Neutrophil (primary cell): ENCODE results near the gene EML6.

ENCODE experiments used
- H3K27ac ChIP-seq: fragments of 200-600 bp; sonication (generic); 2 replicates; pipeline ENCODE4 v1.5.1; 2016; ENCODE audit warnings: mild to moderate bottlenecking, moderate library complexity
- H3K27me3 ChIP-seq: fragments of 200-600 bp; sonication (generic); 2 replicates; pipeline ENCODE4 v1.6.0; 2016; ENCODE audit warnings: mild to moderate bottlenecking
- H3K36me3 ChIP-seq: fragments of 200-600 bp; sonication (generic); 2 replicates; pipeline ENCODE4 v1.5.1; 2017
- H3K4me1 ChIP-seq, 2 experiments: fragments of 200-600 bp in 1 of 2; sonication (generic) in 1 of 2; 1 replicate in 1 of 2; 2 replicates in 1 of 2; pipeline versions ENCODE4 v1.5.1 to v1.6.1; 2013 to 2016; ENCODE audit warnings: low read depth in 1 of 2, low read length in 1 of 2, mild to moderate bottlenecking in 1 of 2, moderate library complexity in 1 of 2; ENCODE audit not compliant: control insufficient read depth in 1 of 2, insufficient read depth in 1 of 2
- H3K4me3 ChIP-seq, 2 experiments: fragments of 200-600 bp in 1 of 2; sonication (generic) in 1 of 2; 1 replicate in 1 of 2; 2 replicates in 1 of 2; pipeline ENCODE4 v1.5.1; 2013 to 2016; ENCODE audit warnings: low read depth in 1 of 2, low read length in 1 of 2, mild to moderate bottlenecking in 1 of 2, moderate library complexity in 1 of 2
- H3K9me3 ChIP-seq: fragments of 200-600 bp; sonication (generic); 2 replicates; pipeline ENCODE4 v1.5.1; 2016
- TF ChIP-seq, protein P1 (sequence below): fragments of 200-600 bp; sonication (generic); IDR thresholded peaks from 2 replicates; pipeline ENCODE4 v1.5.1; 2016; ENCODE audit warnings: antibody characterized with exemption

EML6 gene

DNA sequence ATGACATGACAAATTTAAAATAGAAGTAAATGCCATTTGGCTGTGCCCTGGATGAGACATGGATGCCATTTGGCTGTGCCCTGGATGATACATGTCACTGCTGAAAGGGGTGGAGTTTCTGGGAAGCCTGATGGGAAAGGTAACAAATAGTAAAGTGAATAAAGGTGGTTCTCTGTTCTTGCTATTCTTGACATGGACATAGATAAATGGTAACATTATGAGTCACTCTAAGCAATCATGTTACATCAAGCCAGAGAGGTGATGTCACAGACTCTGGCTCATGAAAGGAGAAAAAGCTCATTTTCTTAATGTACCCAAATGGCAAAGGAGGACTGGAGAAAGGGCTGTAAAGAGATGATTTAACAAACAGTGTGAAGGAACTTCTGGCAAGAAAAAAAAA lies 86.4 kb downstream of the EML6 start:
- no peaks in the 10 kb centered on the region for H3K9me3 ChIP-seq
- H3K4me3 ChIP-seq: no peak overlapping the region
- TF ChIP-seq, protein P1, sequence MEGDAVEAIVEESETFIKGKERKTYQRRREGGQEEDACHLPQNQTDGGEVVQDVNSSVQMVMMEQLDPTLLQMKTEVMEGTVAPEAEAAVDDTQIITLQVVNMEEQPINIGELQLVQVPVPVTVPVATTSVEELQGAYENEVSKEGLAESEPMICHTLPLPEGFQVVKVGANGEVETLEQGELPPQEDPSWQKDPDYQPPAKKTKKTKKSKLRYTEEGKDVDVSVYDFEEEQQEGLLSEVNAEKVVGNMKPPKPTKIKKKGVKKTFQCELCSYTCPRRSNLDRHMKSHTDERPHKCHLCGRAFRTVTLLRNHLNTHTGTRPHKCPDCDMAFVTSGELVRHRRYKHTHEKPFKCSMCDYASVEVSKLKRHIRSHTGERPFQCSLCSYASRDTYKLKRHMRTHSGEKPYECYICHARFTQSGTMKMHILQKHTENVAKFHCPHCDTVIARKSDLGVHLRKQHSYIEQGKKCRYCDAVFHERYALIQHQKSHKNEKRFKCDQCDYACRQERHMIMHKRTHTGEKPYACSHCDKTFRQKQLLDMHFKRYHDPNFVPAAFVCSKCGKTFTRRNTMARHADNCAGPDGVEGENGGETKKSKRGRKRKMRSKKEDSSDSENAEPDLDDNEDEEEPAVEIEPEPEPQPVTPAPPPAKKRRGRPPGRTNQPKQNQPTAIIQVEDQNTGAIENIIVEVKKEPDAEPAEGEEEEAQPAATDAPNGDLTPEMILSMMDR: no peak

DNA sequence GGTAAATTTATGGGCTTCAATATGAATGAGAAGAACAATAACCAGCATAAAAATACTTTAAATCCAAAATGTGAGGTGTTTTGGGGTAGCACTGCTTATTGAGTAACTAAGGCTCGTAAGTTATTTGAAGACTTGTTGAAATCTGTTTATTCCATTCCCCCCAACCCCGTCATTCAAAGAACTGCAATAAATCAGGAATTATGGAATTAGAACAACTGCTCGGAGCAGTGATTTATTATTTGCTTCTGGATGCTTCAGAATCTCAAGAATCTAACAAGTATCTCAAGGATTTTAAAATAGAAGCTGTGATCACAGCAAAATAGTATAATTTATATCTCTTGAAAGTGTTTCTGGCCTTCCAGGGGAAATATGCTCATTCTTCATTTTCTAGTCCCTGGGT lies 86.8 kb downstream of the EML6 start:
- Histone ChIP-seq H3K27me3 (no peaks in the 10 kb centered on the region), H3K4me3 (no peak overlapping the region), H3K4me1 (no peaks in the 10 kb centered on the region), H3K27ac (no peak overlapping the region), H3K36me3 (no peaks in the 10 kb centered on the region), H3K9me3 (no peaks in the 10 kb centered on the region)
- TF ChIP-seq, protein P1: no peak

More for the DNA sequence above, 86.4 kb downstream of the EML6 start:
- no peaks in the 10 kb centered on the region for H3K27me3 ChIP-seq
- H3K4me1 ChIP-seq: no peaks in the 10 kb centered on the region
- no peak overlapping the region for H3K27ac ChIP-seq
- no peaks in the 10 kb centered on the region for H3K36me3 ChIP-seq

DNA sequence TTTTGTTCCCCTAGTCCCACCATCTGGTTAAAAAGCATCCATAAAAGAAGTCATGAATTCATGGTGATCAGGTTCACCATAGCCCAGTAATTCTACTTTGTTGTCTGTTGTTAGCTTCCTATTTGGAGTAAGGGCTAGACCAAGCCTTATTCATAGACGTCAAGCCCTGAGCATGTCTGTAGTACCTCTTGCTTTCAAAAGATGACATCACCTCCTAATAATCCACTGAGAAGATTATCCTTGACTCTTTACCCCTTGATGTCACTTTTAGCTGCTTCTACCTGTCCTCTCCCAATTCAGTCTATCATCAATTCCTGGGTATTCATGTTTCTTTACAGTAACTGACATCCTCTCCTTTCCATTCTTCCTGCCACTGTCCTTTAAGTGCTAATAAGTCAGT lies 90.1 kb downstream of the EML6 start:
- H3K9me3 ChIP-seq: no peaks in the 10 kb centered on the region
- TF ChIP-seq, protein P1: no peak
- no peaks in the 10 kb centered on the region for H3K27me3 ChIP-seq
- no peaks in the 10 kb centered on the region for H3K36me3 ChIP-seq
- H3K4me1 ChIP-seq: no peaks in the 10 kb centered on the region
- H3K27ac ChIP-seq: no peak overlapping the region
- H3K4me3 ChIP-seq: no peak overlapping the region

DNA sequence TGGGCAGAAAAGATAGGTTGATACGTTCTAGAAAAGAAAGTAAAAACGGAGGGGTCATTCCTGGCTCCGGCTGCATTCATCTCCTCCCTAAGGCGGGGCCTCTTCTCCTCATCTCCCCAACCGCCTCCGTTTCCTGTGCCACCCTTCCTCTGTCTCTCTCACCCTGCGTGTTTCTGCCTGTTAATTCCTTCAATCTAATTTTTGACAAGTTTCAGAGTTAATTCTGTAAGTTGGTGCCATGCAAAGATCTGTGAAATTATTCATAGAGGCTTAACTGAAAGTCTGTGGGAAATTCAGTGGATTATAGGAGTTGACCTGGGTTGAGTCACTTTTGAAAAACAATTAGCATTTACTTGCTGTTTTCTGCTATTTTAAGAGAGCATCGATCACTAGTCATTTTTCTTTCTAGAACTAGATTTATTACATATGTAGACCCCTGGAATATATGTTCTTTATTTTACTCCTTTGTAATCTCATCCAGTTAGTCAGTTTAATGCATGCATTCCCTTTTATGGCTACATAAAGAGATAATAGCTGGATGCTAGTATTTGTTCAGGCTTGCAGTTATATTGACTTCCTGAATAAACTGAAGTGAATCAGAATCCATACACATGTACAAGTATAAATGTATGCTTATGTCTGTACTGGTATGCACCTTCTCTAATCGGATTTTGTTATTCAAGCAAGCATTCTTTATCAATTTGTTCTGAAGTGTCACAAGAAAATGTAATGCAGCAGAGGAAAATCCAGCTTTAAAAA lies 91.1 kb downstream of the EML6 start:
- Histone ChIP-seq H3K27me3 (no peaks in the 10 kb centered on the region), H3K27ac (no peak overlapping the region), H3K4me3 (no peak overlapping the region), H3K9me3 (no peaks in the 10 kb centered on the region), H3K4me1 (no peaks in the 10 kb centered on the region), H3K36me3 (no peaks in the 10 kb centered on the region)
- TF ChIP-seq, protein P1: no peak

DNA sequence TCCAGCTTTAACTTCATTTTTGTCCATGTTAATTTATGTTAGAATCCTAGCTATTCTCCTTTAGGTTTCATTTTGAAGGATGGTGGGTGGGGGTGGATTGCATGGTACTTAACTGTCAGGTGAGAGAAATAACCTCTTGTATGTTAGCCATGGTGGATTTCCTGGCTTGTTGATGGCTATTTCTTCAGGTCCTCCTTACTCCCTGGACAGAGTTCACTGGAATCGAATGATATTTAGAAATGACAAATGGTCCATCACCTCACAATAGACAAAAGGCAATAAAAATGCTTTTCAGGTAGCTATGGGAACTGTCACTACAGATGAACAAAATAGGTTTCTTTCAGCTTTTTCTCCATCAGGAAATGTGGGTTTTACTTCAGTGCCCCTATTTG lies 91.7 kb downstream of the EML6 start:
- no peak overlapping the region for H3K27ac ChIP-seq
- no peaks in the 10 kb centered on the region for H3K4me1 ChIP-seq
- TF ChIP-seq, protein P1: no peak
- H3K4me3 ChIP-seq: no peak overlapping the region
- no peaks in the 10 kb centered on the region for H3K36me3 ChIP-seq
- no peaks in the 10 kb centered on the region for H3K9me3 ChIP-seq
- no peaks in the 10 kb centered on the region for H3K27me3 ChIP-seq
